OCI-LY1 (cell line): ENCODE data around the gene KRTAP10-10.
"Not testable (repeated sequence)": the region's sequence is repeated elsewhere in the genome, so short reads cannot be mapped to it uniquely, and the experiment has no call there.

ENCODE experiments used
- H2AFZ ChIP-seq: fragments of 200-600 bp; sonication (generic), shearing (Covaris generic); 2 replicates; pipeline ENCODE4 v1.6.0; 2014; ENCODE audit warnings: antibody characterized with exemption, mild to moderate bottlenecking, low read length
- H3F3A ChIP-seq: fragments of 200-600 bp; sonication (generic), shearing (Covaris generic); 2 replicates; pipeline ENCODE4 v1.6.0; 2014; ENCODE audit warnings: mild to moderate bottlenecking, antibody characterized with exemption, low read length, moderate library complexity; ENCODE audit not compliant: insufficient read depth
- H3K27ac ChIP-seq: fragments of 200-600 bp; sonication (generic); 2 replicates; pipeline ENCODE4 v1.5.1; 2014; ENCODE audit warnings: low read length, mixed run types, mild to moderate bottlenecking, low read depth; ENCODE audit not compliant: poor library complexity, severe bottlenecking
- H3K27me3 ChIP-seq: fragments of 200-600 bp; sonication (generic); 2 replicates; pipeline ENCODE4 v1.6.0; 2014; ENCODE audit warnings: antibody characterized with exemption, mild to moderate bottlenecking, low read length, moderate library complexity; ENCODE audit not compliant: insufficient read depth
- H3K36me3 ChIP-seq: fragments of 200-600 bp; sonication (generic); 2 replicates; pipeline ENCODE4 v1.6.1; 2014; ENCODE audit warnings: mild to moderate bottlenecking, antibody characterized with exemption, low read length, moderate library complexity, mixed read lengths; ENCODE audit not compliant: insufficient read depth
- H3K4me1 ChIP-seq: fragments of 200-600 bp; sonication (generic); 2 replicates; pipeline ENCODE4 v1.5.1; 2014; ENCODE audit warnings: mild to moderate bottlenecking, low read length, moderate library complexity; ENCODE audit not compliant: insufficient read depth, severe bottlenecking
- H3K4me2 ChIP-seq: fragments of 200-600 bp; sonication (generic), shearing (Covaris generic); 2 replicates; pipeline ENCODE4 v1.6.1; 2014; ENCODE audit warnings: low read length
- H3K4me3 ChIP-seq: fragments of 200-600 bp; sonication (generic); 2 replicates; pipeline ENCODE4 v1.5.1; 2014; ENCODE audit warnings: low read length, low read depth, mild to moderate bottlenecking, mixed read lengths; ENCODE audit not compliant: poor library complexity, severe bottlenecking
- H3K79me2 ChIP-seq: fragments of 200-600 bp; shearing (Covaris generic); 2 replicates; pipeline ENCODE4 v1.6.1; 2016; ENCODE audit warnings: mixed run types, low read length, mixed read lengths; ENCODE audit not compliant: insufficient read depth
- H3K9ac ChIP-seq: fragments of 200-600 bp; sonication (generic), shearing (Covaris generic); 2 replicates; pipeline ENCODE4 v1.6.1; 2014; ENCODE audit warnings: mild to moderate bottlenecking, low read length, mixed read lengths
- H3K9me2 ChIP-seq: fragments of 200-600 bp; sonication (generic), shearing (Covaris generic); 2 replicates; pipeline ENCODE4 v1.6.1; 2014; ENCODE audit warnings: low read depth, mild to moderate bottlenecking, low read length, mixed read lengths
- H3K9me3 ChIP-seq: fragments of 200-600 bp; shearing (Covaris generic); 2 replicates; pipeline ENCODE4 v1.6.1; 2014; ENCODE audit warnings: low read length, mixed read lengths
- H4K20me1 ChIP-seq: fragments of 200-600 bp; sonication (generic), shearing (Covaris generic); 2 replicates; pipeline ENCODE4 v1.6.0; 2016; ENCODE audit warnings: mild to moderate bottlenecking, low read length; ENCODE audit not compliant: insufficient read depth
- CTCF ChIP-seq: fragments of 200-600 bp; sonication (generic), shearing (Covaris generic); IDR thresholded peaks from 2 replicates; pipeline ENCODE4 v1.5.1; 2017; ENCODE audit warnings: mild to moderate bottlenecking, antibody characterized with exemption, low read length, moderate library complexity, mixed read lengths
- EZH2 ChIP-seq: fragments of 200-600 bp; sonication (generic), shearing (Covaris generic); IDR thresholded peaks from 2 replicates; pipeline ENCODE4 v1.8.0; 2017; ENCODE audit warnings: borderline replicate concordance, mixed run types, mild to moderate bottlenecking, antibody characterized with exemption, low read length, moderate library complexity, mixed read lengths

KRTAP10-10 gene

GRCh38 chr21:44636209-44637017, 743 bp upstream of the KRTAP10-10 start:
- Histone ChIP-seq H3K9me3 (0 out of 2 replicates have a peak, but pooled peaks cover 3% of the 10 kb centered on the region), H3K4me2 (no peak overlapping the region), H3F3A (no peaks in the 10 kb centered on the region), H3K9ac (no peak overlapping the region), H3K36me3 (no peaks in the 10 kb centered on the region), H3K9me2 (no peaks in the 10 kb centered on the region), H3K27ac (no peak overlapping the region), H3K79me2 (no peaks in the 10 kb centered on the region), H2AFZ (no peak overlapping the region), H3K4me3 (no peak overlapping the region), H4K20me1 (no peaks in the 10 kb centered on the region), H3K4me1 (no peaks in the 10 kb centered on the region), H3K27me3 (no peaks in the 10 kb centered on the region)
- TF ChIP-seq CTCF, result no peak
- TF ChIP-seq EZH2, result no peak

- H3K79me2 ChIP-seq, result not testable (repeated sequence)
Observed at GRCh38 chr21:44637851-44638348, 744 bp downstream of the KRTAP10-10 start.

GRCh38 chr21:44638506-44639330, 1.6 kb downstream of the KRTAP10-10 start:
- not testable (repeated sequence) for H4K20me1 ChIP-seq, H3K27me3 ChIP-seq, H2AFZ ChIP-seq, H3K4me3 ChIP-seq, H3K4me2 ChIP-seq, H3K9ac ChIP-seq, H3K9me2 ChIP-seq, H3K4me1 ChIP-seq, H3F3A ChIP-seq, H3K9me3 ChIP-seq, H3K27ac ChIP-seq, H3K36me3 ChIP-seq, H3K79me2 ChIP-seq

More at GRCh38 chr21:44637851-44638348, 744 bp downstream of the KRTAP10-10 start:
- H3K4me1 ChIP-seq, H3K27ac ChIP-seq, H3K4me3 ChIP-seq, H4K20me1 ChIP-seq, H3F3A ChIP-seq, H3K9me2 ChIP-seq, H3K27me3 ChIP-seq, H3K9ac ChIP-seq, H3K4me2 ChIP-seq, H3K36me3 ChIP-seq, H2AFZ ChIP-seq, H3K9me3 ChIP-seq: not testable (repeated sequence)

GRCh38 chr21:44639331-44639655, 2.1 kb downstream of the KRTAP10-10 start:
- Histone ChIP-seq H3F3A (no peaks in the 10 kb centered on the region), H3K9me2 (no peaks in the 10 kb centered on the region), H3K27me3 (no peaks in the 10 kb centered on the region), H3K4me3 (no peak overlapping the region), H3K9me3 (peaks cover 4% of the 10 kb centered on the region), H3K36me3 (no peaks in the 10 kb centered on the region), H3K79me2 (no peaks in the 10 kb centered on the region), H3K27ac (no peak overlapping the region), H3K4me1 (no peaks in the 10 kb centered on the region), H3K9ac (no peak overlapping the region), H2AFZ (no peak overlapping the region), H4K20me1 (no peaks in the 10 kb centered on the region), H3K4me2 (no peak overlapping the region)
- TF ChIP-seq CTCF (no peak), EZH2 (no peak)
